Forelimb muscle (tissue), 1 donor: ENCODE measurements around the gene PLPPR1. TPM values are rescaled to one million over a fixed set of nuclear protein-coding genes. Genes with fewer than 3 reads are reported as not detected.
"Not testable (repeated sequence)": the region's sequence is repeated elsewhere in the genome, so short reads cannot be mapped to it uniquely, and the experiment has no call there.

Experiments
- DNase-seq: peaks from one replicate; pipeline ENCODE4 v3.0.0-alpha.2; 2013; ENCODE audit warnings: low read depth
- polyA plus RNA-seq: library from polyadenylated mRNA; unstranded; fragments of 120-200 nt; gene quantifications from one replicate; pipeline ENCODE4 v1.2.1, GENCODE V29; 2013; ENCODE audit not compliant: insufficient read length

The PLPPR1 gene
- polyA plus RNA-seq, 1 donor = 3.6 TPM

DNA sequence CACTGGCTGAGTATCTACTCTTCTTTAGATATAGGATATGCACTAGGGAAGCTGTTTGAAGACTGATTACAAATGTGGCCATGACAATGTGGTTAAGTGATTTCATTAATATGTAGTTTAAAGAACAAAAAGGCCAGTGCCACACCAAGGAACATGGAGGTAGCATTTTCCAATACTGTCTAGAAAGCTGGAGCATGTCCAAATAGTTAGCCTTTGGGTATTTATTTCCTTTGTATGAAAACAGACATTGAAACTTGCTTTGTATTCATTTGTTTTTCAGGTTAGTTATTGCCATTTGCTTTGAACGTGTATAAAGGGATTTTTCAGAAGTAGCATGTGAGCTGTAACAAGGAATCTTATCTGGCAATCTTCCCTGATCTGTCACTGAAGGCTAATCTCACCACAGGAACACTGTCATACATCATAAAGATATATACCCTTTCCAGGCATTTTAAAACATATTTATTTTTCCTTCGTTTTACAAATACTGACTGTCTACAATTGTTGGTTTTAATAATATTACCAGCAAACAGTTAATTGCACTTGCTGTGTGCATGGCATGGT lies 93.4 kb downstream of the PLPPR1 start:
- DNase-seq = no peak

DNA sequence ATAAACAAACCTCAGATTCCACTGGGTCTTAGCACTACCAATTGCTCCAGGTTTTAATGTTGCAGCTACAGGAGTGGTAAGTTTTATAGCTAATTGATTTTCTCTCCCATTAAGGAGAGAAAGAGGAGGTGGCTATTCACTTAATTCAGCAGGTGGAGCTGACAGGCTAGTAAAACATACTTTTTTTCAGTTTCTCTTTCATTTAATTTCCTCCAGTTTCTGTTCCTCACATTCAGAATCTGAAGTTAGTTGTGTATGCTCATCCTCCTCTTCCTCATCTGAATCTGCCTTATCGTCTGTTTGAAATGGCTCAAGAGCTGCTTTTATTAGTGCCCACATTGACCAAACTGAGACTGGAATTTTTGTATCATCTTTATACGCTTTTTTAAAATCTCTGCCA lies 98.0 kb downstream of the PLPPR1 start:
- no peak for DNase-seq

GRCh38 chr9:101127369-101127768 lies 98.8 kb downstream of the PLPPR1 start:
- not testable (repeated sequence) for DNase-seq

DNA sequence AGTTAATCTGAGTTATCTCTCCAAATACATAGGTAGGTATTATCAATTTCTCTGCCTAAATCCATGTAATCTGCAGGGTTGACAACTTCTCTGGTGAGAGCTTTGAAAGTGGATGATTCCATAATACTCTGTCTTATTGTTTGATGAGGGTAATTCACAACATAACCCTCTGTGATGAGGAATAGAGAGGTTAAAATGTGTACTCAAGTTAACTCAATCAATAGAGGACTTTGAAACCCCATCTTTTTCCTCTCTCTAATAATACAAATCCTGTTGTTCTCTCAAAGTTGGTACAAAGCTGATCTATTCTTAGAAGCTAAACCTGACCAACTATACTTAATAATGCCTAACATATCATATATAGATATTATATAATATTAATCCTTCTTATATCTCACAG lies 100.1 kb downstream of the PLPPR1 start:
- DNase-seq = no peak

DNA sequence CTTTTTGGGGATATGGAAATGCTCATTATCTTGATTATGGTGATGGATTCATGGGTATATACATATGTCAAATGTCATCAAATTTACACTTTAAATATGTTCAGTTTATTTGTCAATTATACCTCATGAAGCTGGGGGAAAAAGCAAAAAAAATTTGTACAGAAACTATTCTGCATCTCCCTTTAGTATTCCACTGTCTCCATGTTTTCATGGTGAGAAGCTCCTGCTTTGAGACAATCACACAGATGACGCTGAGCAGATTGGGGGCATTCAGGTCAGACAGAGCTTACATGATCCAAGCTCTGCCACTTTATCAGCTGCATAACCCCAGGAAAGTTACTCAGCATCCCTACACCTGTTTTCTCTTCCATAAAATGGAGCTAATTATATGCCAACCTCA lies 101.5 kb downstream of the PLPPR1 start:
- DNase-seq = no peak

GRCh38 chr9:101131326-101131725 lies 102.8 kb downstream of the PLPPR1 start:
- no peak for DNase-seq

- DNase-seq = no peak
These were observed 104.3 kb downstream of the PLPPR1 start for GRCh38 chr9:101132801-101133200.

GRCh38 chr9:101138509-101138908 lies 110.0 kb downstream of the PLPPR1 start:
- no peak for DNase-seq

DNA sequence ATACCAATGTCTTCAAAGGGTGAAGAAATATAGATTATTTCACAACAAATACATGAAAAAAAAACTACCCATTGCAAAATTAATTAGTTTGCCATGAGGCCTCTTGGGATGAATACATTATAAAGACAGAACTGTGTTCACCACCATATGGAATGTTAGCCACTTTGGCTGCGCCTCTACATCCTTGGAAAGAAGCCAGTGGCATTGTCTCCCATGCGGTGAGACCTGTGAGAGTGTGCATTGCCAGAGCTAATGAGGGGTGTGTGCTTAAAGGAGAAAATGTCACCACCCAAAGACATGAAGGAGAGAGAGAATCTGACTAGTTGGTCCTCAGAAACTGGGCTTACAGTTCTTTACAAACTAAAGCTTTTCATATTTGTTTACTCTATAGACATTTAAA lies 110.6 kb downstream of the PLPPR1 start:
- no peak for DNase-seq

- DNase-seq = no peak
These were observed 112.2 kb downstream of the PLPPR1 start for GRCh38 chr9:101140764-101141163.

DNA sequence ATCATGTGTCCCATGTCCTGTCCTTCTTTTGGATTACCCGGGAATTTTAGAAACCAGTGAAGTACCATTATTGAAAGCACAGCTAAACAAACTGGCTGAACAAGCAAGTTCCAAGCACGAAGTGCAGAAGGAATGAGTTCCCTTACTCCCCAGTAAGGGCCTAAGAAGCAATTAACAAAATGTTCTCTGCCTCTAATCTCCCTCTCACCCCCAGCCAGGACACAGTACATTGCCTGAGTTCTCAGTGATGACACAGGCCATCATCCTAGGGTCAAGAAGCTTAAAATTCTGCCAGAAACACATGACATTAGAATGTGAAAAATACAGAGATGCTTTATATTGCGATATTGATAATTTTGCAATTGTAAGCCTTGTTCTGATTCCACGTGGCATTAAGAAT lies 118.0 kb downstream of the PLPPR1 start:
- no peak for DNase-seq

GRCh38 chr9:101148344-101148743 lies 119.8 kb downstream of the PLPPR1 start:
- DNase-seq = no peak

- no peak for DNase-seq
These were observed 129.8 kb downstream of the PLPPR1 start for GRCh38 chr9:101158361-101158760.

GRCh38 chr9:101162231-101162630 lies 133.7 kb downstream of the PLPPR1 start:
- DNase-seq = no peak

DNA sequence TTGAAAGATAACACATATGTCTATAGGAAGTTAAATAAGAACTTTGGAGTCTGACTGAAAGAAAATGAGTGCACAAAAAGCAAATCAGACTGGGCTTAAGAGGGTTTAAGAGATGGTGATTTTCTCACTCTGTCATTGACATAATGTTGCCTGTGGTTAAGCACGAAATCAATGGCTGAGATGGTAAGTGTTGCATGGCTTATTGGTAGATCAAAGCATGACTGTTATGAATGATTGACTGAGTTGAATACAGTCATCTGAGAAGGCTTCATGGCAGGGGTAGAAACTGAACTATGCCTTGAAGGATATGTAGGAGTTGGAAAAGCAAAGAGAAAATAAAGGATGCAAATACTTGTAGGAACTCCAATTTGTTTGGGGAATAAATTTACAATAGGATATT lies 136.6 kb downstream of the PLPPR1 start:
- no peak for DNase-seq

GRCh38 chr9:101167490-101168134 lies 139.1 kb downstream of the PLPPR1 start:
- no peak for DNase-seq

DNA sequence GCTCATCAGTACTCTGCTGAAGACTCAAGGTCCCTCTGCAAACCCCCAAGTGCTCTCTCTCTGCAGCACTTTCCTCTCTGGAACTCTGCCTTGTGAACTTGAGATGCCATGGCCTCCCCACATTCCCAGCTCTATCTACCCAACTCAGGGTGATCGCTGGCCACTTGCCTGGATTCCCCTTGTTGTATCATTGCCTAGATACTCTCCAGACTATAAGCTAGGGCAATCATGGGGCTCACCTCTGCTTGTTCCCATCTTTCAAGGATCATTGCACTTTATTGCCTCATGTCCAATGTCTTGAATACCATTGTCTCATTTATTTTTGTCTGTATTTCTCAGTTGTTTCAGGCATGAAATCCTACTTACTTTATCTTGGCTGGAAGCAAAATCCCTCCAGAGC lies 144.1 kb downstream of the PLPPR1 start:
- no peak for DNase-seq

GRCh38 chr9:101173907-101174306 lies 145.4 kb downstream of the PLPPR1 start:
- DNase-seq = no peak

GRCh38 chr9:101176384-101176783 lies 147.9 kb downstream of the PLPPR1 start:
- DNase-seq = no peak

DNA sequence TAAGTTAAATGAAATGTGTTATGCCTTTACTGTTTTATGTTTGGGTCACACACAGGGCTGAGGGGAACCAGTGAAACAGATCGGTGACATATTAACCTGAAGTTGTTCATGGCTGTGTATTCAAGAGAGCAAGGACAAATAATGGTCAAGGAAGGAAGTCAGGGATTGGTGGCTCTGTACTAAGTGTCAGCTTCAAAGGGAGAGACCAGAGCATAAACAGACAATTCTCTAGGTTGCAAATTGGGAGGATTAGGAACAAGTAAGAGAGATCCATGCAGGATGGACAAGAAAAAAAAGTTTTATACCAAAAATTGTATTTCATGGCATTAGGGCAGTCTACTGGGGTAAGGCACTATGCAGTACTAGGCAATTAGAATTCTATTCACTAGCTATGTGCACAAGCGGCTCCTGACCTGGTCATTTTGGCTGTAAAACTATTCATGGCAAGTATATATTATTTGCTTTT lies 156.3 kb downstream of the PLPPR1 start:
- DNase-seq = no peak

DNA sequence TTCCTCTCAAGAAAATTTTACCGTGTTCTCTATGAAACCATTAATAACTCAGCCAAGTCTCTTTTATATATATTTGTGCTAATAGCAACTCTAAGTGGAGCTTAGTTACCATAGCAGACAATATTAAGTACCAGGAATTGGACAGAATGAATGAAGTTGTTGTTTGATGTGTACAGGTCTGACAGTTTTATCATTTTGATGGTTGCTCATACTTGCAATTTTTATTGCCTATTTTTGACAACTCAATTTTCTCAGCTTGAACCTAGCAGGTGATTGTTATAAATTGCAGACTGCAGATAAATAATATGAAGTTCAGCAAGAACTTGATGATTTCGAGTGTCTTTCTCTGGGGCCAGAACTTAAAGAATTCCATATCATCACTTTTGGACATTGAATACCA lies 163.2 kb downstream of the PLPPR1 start:
- DNase-seq = no peak

- DNase-seq = no peak
These were observed 168.5 kb downstream of the PLPPR1 start for GRCh38 chr9:101197026-101197425.

- DNase-seq = no peak
These were observed 172.3 kb downstream of the PLPPR1 start for GRCh38 chr9:101200852-101201251.

- no peak for DNase-seq
These were observed 173.1 kb downstream of the PLPPR1 start for GRCh38 chr9:101201630-101202029.
